Measurements from ENCODE around the gene LDLRAD4. TPM values are rescaled to one million over a fixed set of nuclear protein-coding genes. Genes with fewer than 3 reads are reported as not detected.

LDLRAD4 gene
- total RNA-seq, 1 donor from 2014 or later, result 20.4 TPM

- Mint-ChIP-seq H3K4me1 (ENCODE audit: unreplicated experiment) (peaks cover 2% of the 10 kb centered on the region), H3K9me3 (ENCODE audit: unreplicated experiment) (no peaks in the 10 kb centered on the region), H3K36me3 (ENCODE audit: unreplicated experiment) (no peaks in the 10 kb centered on the region), H3K27ac (ENCODE audit: unreplicated experiment) (no peak overlapping the region), H3K27me3 (ENCODE audit: unreplicated experiment) (peaks cover 33% of the 10 kb centered on the region), H3K4me3 (ENCODE audit: unreplicated experiment) (no peak overlapping the region)
- TF ChIP-seq CTCF (IDR thresholded peaks at IDR 0.05), result no peak
- no peak for DNase-seq (ENCODE audit: extremely low spot score, unreplicated experiment)
Observed at GRCh38 chr18:13555865-13556264, 337.3 kb downstream of the LDLRAD4 start.

GRCh38 chr18:13556502-13556901, 337.9 kb downstream of the LDLRAD4 start:
- peak; percentile 6 for DNase-seq (ENCODE audit: extremely low spot score, unreplicated experiment)
- H3K9me3 Mint-ChIP-seq (ENCODE audit: unreplicated experiment), result no peaks in the 10 kb centered on the region
- H3K4me1 Mint-ChIP-seq (ENCODE audit: unreplicated experiment), result peaks cover 2% of the 10 kb centered on the region
- H3K4me3 Mint-ChIP-seq (ENCODE audit: unreplicated experiment), result no peak overlapping the region
- no peaks in the 10 kb centered on the region for H3K36me3 Mint-ChIP-seq (ENCODE audit: unreplicated experiment)
- no peak for TF ChIP-seq CTCF (IDR thresholded peaks at IDR 0.05)
- peaks cover 36% of the 10 kb centered on the region for H3K27me3 Mint-ChIP-seq (ENCODE audit: unreplicated experiment)
- no peak overlapping the region for H3K27ac Mint-ChIP-seq (ENCODE audit: unreplicated experiment)

- Mint-ChIP-seq H3K9me3 (ENCODE audit: unreplicated experiment) (no peaks in the 10 kb centered on the region), H3K27me3 (ENCODE audit: unreplicated experiment) (peaks cover 38% of the 10 kb centered on the region), H3K4me1 (ENCODE audit: unreplicated experiment) (peaks cover 2% of the 10 kb centered on the region), H3K4me3 (ENCODE audit: unreplicated experiment) (no peak overlapping the region), H3K27ac (ENCODE audit: unreplicated experiment) (no peak overlapping the region), H3K36me3 (ENCODE audit: unreplicated experiment) (no peaks in the 10 kb centered on the region)
- peak; percentile 64 for DNase-seq (ENCODE audit: extremely low spot score, unreplicated experiment)
- peak; percentile 64 for TF ChIP-seq CTCF (IDR thresholded peaks at IDR 0.05)
Observed at GRCh38 chr18:13558124-13558523, 339.6 kb downstream of the LDLRAD4 start.

GRCh38 chr18:13558790-13559189, 340.2 kb downstream of the LDLRAD4 start:
- no peak overlapping the region for H3K4me3 Mint-ChIP-seq (ENCODE audit: unreplicated experiment)
- H3K36me3 Mint-ChIP-seq (ENCODE audit: unreplicated experiment), result no peaks in the 10 kb centered on the region
- no peak for TF ChIP-seq CTCF (IDR thresholded peaks at IDR 0.05)
- peaks cover 2% of the 10 kb centered on the region for H3K4me1 Mint-ChIP-seq (ENCODE audit: unreplicated experiment)
- DNase-seq (ENCODE audit: extremely low spot score, unreplicated experiment), result peak; percentile 64
- H3K27me3 Mint-ChIP-seq (ENCODE audit: unreplicated experiment), result peaks cover 39% of the 10 kb centered on the region
- no peaks in the 10 kb centered on the region for H3K9me3 Mint-ChIP-seq (ENCODE audit: unreplicated experiment)
- H3K27ac Mint-ChIP-seq (ENCODE audit: unreplicated experiment), result no peak overlapping the region

GRCh38 chr18:13559754-13560153, 341.2 kb downstream of the LDLRAD4 start:
- peaks cover 36% of the 10 kb centered on the region for H3K27me3 Mint-ChIP-seq (ENCODE audit: unreplicated experiment)
- H3K9me3 Mint-ChIP-seq (ENCODE audit: unreplicated experiment), result no peaks in the 10 kb centered on the region
- peaks cover 2% of the 10 kb centered on the region for H3K4me1 Mint-ChIP-seq (ENCODE audit: unreplicated experiment)
- no peak overlapping the region for H3K4me3 Mint-ChIP-seq (ENCODE audit: unreplicated experiment)
- no peak overlapping the region for H3K27ac Mint-ChIP-seq (ENCODE audit: unreplicated experiment)
- no peaks in the 10 kb centered on the region for H3K36me3 Mint-ChIP-seq (ENCODE audit: unreplicated experiment)
- peak; percentile 17 for DNase-seq (ENCODE audit: extremely low spot score, unreplicated experiment)
- TF ChIP-seq CTCF (IDR thresholded peaks at IDR 0.05), result no peak
